Activated CD4-positive, alpha-beta T cell treated with anti-CD3 and anti-CD28 coated beads, Interleukin-2, Interleukin-6, amounts not matched to agents 100 ng/mL and 50 ng/mL, durations not matched to agents 16 hours and 8 hours (primary cell): ENCODE measurements around the gene PLAGL1.
"Not testable (repeated sequence)": the region's sequence is repeated elsewhere in the genome, so short reads cannot be mapped to it uniquely, and the experiment has no call there.

ENCODE experiments used
- DNase-seq: peaks from one replicate; pipeline ENCODE4 v3.0.0-alpha.2; 2020

The PLAGL1 gene

DNA sequence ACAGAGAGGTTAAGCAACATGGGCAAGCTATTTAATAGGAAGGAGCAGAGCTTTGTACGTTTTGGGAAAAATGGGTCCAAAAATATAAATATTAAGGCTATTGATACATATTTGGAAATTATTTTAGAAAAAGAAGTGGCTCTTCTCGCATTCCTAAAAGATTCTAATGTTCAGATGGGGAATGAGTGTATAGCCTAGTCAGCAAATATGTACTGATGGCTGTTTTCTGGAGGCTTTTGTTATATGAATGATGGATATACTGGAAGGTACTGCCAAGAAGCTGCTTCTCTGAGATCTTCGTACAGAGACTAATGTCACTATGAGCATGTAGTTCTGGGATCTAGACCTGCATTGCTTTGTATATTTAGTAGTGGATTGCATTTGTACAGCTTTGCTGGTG, 71.7 kb downstream of the PLAGL1 start:
- no peak for DNase-seq

DNA sequence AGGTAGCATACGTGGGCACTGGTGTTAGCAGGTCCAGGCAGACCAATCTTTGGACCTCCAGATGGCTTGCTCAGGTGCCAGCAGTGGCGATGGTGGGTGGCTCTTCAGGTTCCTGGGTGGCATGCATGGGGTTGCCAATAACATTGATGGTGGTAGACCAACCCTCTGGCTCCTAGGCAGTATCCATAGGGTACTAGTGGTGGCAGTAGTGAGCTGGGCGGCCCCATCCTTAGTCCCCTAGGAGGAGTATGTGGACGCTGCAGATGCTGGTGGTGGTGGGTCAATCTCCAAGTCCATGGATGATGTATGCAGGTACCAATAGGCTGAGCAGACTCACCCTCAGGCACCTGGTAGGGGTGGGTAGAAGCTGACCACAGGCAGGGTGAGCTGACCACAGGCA, 73.2 kb downstream of the PLAGL1 start:
- no peak for DNase-seq

DNA sequence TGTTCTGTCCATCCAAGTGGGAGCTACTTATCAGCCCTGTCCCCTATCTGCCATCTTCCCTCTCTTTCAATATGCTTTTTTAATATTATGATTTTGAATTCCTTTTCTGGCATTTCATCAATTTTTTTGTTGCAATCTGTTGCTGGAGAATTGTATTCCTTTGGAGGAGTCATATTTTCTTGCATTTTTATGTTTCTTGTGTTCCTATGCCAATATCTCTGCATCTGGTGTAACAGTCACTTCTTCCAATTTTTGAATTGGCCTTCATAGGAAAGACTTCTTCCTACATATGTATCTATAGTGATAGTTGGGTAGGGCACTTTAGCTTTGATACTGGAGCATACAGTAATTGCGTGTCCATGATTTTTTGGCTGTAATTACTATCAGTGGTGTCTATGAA, 73.7 kb downstream of the PLAGL1 start:
- no peak for DNase-seq

DNA sequence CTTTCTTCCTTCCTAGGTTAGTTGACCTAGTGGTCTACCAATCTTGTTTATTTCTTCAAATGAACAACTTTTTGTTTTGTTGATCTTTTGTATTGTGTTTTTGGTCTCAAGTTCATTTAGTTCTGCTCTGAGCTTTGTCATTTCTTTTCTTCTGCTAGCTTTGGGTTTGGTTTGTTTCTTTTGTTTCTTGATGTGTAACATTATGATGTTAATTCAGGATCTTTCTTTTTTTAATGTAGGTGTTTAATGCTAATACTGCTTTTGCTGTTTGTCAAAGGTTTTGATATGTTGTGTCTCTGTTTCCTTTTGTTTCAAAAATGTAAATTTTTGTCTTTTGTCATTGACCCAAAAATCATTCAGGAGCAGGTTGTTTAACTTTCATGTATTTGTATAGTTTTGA, 78.1 kb downstream of the PLAGL1 start:
- no peak for DNase-seq

DNA sequence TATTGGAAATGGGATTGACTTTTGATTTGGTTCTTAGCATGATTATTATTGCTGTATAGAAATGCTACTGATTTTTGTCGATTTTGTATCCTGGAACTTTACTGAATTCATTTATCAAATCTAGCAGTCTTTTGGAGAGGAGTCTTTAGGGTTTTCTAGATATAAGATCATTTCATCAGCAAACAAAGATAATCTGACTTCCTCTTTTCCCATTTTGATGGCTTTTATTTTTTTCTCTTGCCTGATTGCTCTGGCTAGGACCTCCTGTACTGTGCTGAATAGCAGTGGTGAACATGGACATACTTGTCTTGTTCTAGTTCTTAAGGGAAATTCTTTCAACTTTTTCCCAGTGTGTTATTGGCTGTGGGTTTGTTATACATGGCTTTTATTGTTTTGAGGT, 79.2 kb downstream of the PLAGL1 start:
- DNase-seq = no peak

DNA sequence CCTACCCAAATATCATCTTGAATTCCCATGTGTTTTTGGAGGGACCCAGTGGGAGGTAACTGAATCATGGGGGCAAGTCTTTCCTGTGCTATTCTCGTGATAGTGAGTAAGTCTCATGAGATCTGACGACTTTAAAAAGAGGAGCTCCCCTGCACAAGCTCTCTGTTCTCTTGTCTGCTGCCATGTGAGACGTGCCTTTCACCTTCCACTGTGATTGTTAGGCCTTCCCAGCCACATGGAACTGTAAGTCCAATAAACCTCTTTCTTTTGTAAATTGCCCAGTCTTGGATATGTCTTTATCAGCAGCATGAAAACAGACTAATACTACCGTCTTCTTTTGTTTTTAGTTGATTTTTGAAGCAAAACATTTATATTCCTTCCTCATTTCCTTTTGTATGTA, 91.0 kb downstream of the PLAGL1 start:
- not testable (repeated sequence) for DNase-seq

DNA sequence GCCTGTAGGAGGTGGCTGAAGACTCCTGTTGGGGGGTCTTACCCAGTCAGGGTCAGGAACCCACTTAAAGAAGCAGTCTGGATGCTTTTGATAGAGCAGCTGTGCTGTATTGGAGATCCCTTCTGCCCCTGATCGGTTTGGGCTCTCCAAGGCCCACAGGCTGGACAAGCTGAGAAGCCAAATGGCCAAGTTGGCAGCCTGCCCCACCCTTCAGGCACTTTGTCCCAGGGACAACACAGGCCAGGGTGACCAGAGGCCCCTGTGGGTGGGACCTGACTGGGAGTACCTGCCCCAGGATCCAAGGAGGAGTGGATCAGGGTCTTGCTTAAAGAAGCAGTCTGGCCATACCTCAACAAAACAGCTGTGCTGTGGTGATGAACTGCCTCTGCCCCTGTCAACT, 95.4 kb downstream of the PLAGL1 start:
- no peak for DNase-seq

DNA sequence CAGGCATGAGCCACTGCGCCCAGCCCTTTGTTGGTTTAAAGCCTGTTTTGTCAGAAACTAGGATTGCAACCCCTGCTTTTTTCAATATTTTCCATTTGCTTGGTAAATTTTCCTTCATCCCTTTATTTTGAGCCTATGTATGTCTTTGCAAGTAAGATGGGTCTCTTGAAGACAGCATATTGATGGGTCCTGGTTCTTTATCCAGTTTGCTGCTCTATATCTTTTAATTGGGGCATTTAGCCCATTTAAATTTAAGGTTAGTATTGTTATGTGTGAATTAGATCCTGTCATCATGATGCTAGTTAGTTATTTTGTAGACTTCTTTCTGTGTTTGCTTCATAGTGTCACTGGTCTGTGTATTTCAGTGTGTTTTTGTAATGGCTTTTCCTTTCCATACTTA, 97.0 kb downstream of the PLAGL1 start:
- DNase-seq = no peak

DNA sequence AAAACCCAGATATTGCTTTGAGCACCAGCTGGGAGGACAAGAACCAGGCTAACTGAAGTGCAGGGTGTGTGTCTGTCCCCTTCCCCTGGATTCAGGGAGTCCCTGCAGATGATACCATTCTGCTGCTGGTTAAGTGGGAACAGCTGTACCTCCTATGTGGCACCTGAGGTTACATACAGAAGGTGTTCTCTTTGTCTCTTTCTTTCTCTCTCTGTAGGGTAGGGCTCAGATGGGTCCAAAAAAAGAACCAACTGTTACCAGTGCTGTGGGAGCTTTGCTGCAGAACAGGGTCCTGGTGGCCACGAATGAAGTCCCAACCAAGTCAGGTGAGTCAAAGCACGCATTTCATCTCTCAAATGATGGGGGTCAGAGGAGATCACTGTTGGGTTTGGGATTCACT, 105.2 kb downstream of the PLAGL1 start:
- DNase-seq = no peak

DNA sequence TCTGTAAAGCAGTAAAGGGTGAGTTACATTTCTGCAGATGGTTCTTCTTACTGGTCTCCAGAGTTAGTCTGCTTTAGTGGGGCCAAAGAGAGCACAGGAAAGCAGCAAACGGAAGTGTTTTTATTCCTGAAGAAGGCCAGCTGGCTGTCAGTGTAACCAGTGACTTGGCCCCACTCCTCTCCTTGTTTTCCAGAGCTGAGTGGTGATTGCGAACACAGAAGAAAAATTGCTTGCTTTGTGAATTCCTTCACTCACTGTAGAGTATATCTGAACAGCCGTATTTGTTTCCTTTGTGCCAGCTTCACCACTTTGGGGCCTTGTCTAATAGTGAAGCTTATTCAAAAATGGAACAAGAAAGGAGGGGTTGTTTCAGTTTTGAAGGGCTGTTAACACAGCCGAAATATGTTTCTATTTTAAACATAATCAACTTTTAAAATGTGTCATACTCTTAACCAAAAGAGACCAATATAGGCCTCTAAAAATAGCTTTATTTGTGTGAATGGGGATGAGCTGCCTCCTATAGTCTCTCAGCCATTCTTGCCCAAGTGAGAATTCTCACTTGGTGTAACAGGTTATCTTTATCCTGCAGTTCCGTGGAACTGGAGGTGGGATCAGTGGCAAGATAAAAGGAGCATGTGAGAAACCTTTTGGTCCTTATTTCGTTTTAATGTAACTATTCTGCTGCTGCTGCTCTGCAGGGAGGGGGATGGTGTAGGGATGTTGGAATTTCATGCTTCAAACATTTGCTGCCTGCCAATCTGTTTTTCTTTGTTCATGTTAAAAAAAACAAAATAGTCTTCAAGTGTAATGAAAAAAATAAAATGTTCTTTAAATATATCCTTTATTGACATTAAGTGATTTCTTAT, 105.9 kb downstream of the PLAGL1 start:
- peak; percentile 67 for DNase-seq

DNA sequence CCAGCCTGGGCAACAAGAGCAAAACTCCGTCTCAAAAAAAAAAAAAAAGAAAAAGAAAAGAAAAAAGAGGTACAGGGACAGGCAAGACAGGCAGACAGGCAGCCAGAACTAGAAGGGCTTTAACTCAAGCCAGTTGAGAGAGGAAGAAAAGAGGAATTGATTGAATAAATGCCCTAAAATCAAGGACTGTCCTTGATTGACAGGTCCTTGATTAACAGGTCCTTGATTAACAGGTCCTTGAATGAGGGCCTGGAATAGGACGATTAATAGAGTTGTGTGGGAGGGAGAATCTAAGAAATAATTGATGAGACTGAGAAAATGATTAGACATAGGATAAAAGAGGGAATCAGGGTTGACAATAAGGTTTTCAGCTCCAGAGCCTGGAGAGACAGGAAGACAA, 107.7 kb downstream of the PLAGL1 start:
- DNase-seq = no peak

DNA sequence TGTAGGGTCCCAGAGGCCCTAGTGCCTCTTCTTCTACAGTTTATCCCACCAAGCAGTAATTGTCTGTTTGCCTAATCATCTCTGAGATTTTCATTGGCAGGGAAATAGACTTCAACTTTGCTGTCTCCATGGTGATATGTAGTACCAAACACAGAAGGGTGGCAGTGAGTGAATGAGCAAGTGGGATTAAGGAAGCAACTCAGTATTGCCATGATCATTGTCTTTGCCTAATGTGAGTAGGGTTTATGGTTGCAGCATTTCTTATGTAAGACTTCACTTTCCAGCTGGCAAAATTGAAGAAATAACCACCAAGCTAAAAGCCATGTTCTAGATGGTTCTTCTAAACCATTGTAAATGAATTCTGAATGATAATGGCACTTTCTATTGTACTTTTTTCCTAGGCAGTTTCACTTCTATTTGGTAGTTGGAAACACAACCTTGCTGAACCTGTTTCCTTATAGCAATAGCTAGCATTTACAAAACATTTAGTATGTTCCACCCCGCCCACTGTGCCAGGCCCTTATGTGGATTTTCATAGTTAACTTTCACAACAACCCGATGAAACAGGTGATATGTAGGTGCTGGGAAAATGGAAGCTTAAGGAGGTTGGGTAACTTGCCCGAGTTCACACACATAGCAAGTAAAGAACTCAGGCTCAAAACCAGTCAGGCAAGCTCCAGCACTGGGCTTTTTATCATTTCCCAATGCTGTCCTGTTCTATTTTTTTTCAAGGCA, 111.8 kb downstream of the PLAGL1 start:
- no peak for DNase-seq

DNA sequence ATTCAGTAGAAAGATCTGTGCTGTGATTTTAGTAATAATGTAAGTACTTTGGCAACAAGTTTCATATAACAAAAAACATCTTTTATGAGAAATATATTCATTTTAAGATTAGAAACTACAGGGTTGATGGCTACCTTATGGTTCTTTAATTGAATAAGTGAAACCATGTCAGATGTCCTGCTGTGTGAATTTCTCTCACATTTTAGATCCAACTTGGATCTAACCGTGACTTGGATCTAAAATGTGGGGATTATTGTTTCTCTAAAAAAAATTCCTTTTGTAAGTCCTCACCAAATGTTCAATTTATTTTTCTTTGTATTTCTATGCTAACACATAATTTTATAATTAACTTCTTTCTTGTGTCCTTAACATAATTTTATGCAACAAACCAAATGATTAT, 113.4 kb downstream of the PLAGL1 start:
- no peak for DNase-seq
